KOPT-K1 (cell line): ENCODE measurements around the gene TWIST2.

Source experiments
- H3K27ac ChIP-seq: fragments of 200-600 bp; sonication (generic); 2 replicates; pipeline ENCODE4 v1.5.1; 2016; ENCODE audit warnings: antibody characterized with exemption, mild to moderate bottlenecking, low read depth, low read length; ENCODE audit not compliant: poor library complexity, severe bottlenecking
- H3K36me3 ChIP-seq: fragments of 200-600 bp; sonication (generic); 2 replicates; pipeline ENCODE4 v1.5.1; 2017; ENCODE audit warnings: antibody characterized with exemption, mild to moderate bottlenecking, low read length, moderate library complexity; ENCODE audit not compliant: insufficient read depth
- H3K9me3 ChIP-seq: fragments of 200-600 bp; sonication (generic); 2 replicates; pipeline ENCODE4 v1.5.1; 2017; ENCODE audit warnings: antibody characterized with exemption, low read length, mild to moderate bottlenecking; ENCODE audit not compliant: insufficient read depth, poor library complexity, severe bottlenecking

The TWIST2 gene

DNA sequence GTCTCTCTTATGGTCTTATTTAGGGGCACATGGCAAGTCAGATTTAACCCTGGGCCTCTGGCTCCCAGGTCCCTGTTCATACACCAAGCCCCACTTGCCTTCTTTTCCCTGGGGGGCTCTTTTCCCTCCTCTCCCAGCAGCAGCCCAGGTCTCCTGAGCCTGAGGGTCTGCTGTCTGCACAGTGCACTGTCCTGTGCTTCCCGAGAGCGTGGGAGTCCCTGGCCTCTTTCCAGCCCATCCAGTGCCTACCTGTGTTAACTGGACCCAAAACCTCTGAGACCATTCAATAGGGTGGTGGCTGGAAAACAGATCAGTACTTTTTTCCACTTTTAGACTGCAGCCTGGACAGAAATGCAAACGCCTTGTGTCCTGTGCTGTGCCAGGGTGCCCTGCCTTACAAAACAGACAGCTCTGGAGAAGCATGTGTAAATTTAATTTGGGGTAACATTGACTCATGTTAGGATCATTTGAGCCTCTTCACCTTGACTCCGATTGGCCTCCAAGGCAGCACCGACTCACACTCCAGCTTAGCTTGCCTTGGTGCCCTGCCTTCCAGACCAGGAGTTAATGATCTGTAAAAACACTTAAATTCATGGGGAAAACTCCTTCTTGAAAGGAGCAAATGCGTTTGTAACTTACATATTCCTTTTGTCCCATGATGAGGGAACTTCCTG lies 34.3 kb downstream of the TWIST2 start:
- H3K27ac ChIP-seq = no peak overlapping the region
- H3K9me3 ChIP-seq = peaks cover 13% of the 10 kb centered on the region
- H3K36me3 ChIP-seq = no peaks in the 10 kb centered on the region

DNA sequence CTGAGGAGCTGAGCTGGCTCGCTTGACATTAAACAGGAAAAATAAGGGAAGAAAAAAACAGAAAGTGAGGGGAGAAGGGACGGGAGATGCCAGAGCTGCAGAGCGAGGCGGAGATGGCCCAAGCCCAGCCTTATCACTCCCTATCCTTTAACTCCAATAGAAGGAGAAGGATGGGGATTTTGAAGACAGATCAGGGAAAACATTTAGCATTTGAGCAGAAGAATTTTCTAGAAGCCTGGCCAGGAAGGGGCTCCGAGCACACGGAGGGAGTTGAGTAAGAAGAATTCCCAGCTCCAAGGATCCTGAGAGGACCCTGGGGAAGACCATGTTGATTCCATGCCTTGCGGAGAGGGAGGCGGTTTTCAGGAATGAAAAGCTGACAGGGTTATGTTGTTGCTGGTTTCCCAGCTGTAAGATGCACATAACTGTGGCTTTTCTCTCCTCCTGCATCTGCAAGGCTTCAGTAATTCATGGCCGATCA lies 35.6 kb downstream of the TWIST2 start:
- Histone ChIP-seq H3K9me3 (peaks cover under 1% of the 10 kb centered on the region), H3K27ac (no peak overlapping the region), H3K36me3 (no peaks in the 10 kb centered on the region)

DNA sequence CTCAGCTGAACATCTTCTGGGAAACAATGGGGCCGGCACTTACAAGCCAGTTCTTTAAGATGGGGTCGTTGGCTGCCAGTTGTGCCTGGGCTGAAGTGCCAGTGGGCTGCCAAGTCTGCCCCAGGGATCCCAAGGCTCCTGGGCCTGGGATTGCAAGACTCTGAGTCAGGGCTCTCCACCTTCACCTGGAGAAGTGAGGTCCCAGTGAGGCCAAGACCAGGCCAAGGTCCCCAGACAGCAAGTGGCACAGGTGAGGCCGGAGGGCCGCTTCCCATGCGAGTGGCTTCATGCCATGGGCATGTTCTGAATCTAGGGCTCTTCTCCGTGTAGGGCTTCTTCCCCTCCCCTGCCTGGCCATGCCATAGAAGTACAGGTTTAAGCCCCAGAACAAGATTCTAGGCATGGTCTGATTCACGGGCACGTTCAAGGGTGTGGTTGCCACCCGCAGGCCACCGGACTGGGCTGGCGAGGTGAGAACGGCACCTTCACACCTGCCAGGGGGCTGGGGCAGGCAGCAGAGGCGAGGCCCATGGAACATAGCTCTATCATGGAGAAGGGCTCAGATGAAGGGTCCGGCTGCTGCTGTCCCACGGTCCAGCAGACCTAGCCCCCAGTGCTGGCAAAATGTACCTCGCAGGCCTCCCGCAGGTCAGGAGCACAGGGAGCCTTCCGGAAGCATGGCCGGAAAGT lies 36.4 kb downstream of the TWIST2 start:
- Histone ChIP-seq H3K36me3 (no peaks in the 10 kb centered on the region), H3K27ac (no peak overlapping the region), H3K9me3 (no peaks in the 10 kb centered on the region)

- H3K27ac ChIP-seq = no peak overlapping the region
- no peaks in the 10 kb centered on the region for H3K9me3 ChIP-seq
- H3K36me3 ChIP-seq = no peaks in the 10 kb centered on the region
Observed at GRCh38 chr2:238884812-238885408, 37.0 kb downstream of the TWIST2 start.

DNA sequence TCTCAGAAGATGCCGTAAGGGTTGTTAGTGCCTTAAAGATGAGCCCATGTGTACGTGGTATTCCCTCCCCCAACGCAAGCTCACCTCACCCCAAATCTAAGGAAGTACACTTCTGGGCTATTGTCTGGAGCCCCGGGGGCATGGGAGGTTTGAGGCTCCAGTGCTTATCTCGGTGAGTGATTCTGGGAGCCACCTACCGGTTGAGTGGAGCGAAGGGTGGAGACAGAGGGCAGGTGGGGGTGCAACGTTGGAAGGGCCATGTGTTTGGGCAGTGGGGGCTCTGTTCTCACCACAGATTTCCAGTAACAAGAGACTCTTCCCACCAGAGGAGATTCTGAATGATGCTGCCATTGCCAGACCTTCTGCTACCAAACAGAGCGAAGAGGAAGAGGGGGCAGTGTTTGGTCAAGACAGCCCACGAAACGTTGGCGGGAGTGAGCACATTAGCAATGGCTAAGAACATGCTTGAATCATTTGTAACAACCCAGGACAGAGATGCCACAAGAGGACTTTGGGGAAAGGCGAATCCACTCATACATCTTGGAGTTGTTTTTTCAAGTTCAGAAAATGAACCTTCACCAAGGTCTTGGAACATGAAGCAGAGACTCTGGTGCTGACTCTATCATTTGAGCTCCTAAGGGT lies 38.7 kb downstream of the TWIST2 start:
- Histone ChIP-seq H3K36me3 (no peaks in the 10 kb centered on the region), H3K9me3 (no peaks in the 10 kb centered on the region), H3K27ac (no peak overlapping the region)

DNA sequence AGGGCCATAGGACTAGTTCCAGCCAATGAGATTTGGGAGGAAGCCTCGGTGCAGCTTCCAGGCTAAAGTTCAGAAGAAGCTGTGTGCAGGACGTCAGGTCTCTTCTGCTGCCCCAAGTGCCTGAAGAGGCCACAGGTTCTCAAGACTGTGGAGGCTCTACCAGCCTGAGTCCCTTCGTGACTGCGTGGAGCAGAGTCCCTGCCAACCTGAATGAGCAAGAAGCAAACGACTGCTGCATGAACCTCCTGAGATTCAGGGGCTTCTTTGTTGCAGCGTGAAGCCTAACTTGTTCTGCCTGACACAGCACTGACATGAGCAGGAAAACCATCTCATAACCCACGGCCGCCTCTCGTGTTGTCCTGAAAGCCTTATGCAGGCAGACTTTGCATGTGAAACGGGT lies 39.7 kb downstream of the TWIST2 start:
- Histone ChIP-seq H3K9me3 (no peaks in the 10 kb centered on the region), H3K27ac (no peak overlapping the region)

GRCh38 chr2:238888781-238889180 lies 40.9 kb downstream of the TWIST2 start:
- no peaks in the 10 kb centered on the region for H3K9me3 ChIP-seq
- H3K36me3 ChIP-seq = no peaks in the 10 kb centered on the region
- no peak overlapping the region for H3K27ac ChIP-seq

More for the DNA sequence above, 39.7 kb downstream of the TWIST2 start:
- no peaks in the 10 kb centered on the region for H3K36me3 ChIP-seq

DNA sequence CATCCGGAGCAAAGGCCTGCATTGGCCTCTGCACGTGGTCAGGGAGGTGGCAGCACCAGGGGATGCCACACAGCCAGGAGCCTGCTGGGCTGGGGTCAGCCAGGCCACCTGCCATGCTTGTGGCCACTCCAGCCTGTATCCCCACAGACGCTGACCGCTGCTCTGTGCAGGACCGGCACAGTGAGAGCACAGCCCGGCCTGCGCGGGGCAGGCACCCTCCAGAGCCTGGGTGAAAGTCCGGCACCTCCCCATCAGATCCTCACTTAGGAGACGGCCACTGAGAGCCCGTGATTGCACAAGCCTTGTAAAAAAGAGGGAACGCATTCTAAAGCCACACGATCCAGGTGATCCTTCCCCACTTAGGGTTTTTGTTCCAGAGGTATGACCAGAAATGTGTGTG lies 42.2 kb downstream of the TWIST2 start:
- H3K9me3 ChIP-seq = no peaks in the 10 kb centered on the region
- no peak overlapping the region for H3K27ac ChIP-seq
- no peaks in the 10 kb centered on the region for H3K36me3 ChIP-seq

DNA sequence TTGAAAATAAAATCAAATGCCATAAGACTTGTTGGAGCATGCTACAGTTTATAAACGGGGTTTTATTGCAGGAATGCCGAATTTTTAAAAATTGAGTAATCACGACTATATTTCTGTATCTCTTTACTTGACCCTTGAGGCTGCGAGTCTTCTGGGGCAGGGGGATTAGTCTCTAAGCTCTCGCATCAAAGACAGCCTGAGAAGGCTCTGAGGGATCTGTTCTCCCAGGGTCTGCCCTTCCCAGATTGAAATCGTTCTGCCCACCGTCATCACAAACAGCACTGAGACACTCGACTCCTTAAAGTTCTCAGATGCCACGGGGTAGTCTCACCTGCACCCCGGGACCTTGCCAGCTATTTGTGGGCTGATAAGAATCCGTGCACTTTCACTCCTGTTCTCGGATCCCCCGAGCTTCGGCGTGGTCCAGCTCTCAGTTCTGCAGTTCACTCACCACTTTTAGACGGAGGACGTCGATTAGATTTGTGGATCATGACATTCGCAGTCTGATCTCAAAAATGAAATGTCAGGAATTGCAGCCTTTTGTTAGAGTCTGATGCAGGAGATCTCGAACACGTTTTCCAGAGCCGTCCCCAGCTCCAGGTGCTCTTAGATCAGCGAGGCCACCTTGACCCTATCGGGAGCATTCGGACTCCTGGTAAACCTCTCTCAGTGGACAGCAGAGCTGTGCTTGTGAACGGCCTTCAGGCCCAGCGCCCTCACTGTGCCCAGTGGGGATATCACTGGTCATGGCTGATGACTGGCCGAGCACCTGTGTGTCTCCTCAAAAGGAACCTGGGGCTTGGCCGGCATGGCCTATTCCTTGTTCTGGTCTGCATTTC lies 43.0 kb downstream of the TWIST2 start:
- Histone ChIP-seq H3K9me3 (no peaks in the 10 kb centered on the region), H3K27ac (no peak overlapping the region), H3K36me3 (no peaks in the 10 kb centered on the region)

DNA sequence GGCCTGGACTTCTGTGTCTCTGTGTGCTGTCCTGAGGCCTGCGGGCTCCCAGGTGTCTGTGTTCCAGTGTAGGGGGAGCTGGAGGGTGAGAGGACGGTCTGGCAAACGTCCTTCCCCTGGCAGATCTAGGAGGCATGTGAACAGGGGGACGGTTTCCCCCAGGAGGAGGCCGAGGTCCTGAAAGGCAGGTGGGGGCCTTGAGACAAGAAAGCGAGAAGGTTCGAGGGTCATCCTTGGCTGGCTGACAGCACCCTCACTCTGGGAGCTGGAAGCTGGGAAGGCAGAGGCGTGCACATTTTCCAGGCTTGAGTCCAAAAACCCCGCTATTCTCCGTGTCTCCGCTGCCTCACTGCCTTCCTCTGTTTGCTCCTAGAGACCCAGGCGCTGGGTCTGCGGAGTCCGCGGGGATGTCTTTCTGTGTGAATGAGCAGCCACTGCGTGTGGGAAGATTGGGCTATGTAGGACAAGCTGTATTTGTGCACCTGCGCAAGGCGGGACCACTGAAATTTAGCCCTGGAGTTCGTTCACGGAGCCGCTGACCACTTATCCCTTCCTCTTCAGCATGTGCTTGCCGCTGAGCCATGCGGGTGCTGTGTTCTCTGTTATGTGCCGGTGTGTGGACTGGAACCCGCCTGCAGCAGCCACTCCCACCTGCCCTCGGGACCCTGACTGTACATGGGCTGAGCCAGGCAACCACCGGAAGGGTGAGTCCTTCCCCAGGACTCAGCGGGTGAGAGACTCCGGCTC lies 43.7 kb downstream of the TWIST2 start:
- no peaks in the 10 kb centered on the region for H3K36me3 ChIP-seq
- H3K27ac ChIP-seq = no peak overlapping the region
- no peaks in the 10 kb centered on the region for H3K9me3 ChIP-seq

DNA sequence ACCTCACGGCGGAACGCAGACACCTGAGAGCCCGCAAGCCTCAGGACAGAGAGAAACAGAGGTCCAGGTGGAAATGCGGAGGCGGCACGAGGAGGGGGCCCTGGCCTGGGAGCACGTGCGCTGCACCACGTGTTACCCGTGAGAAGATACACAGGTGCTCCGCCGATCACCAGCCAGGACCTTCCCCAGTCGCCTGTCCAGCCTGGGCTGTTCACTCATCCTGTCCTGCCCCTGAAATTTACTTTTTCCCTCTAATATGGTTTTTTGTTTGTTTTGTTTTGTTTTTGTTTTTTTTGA lies 44.3 kb downstream of the TWIST2 start:
- H3K9me3 ChIP-seq = no peaks in the 10 kb centered on the region
- H3K27ac ChIP-seq = no peak overlapping the region
- H3K36me3 ChIP-seq = no peaks in the 10 kb centered on the region

GRCh38 chr2:238892796-238893195 lies 44.9 kb downstream of the TWIST2 start:
- Histone ChIP-seq H3K36me3 (no peaks in the 10 kb centered on the region), H3K9me3 (no peaks in the 10 kb centered on the region), H3K27ac (no peak overlapping the region)

- no peak overlapping the region for H3K27ac ChIP-seq
- H3K36me3 ChIP-seq = no peaks in the 10 kb centered on the region
Observed at GRCh38 chr2:238893349-238894000, 45.6 kb downstream of the TWIST2 start.

More at GRCh38 chr2:238893349-238894000, 45.6 kb downstream of the TWIST2 start:
- no peaks in the 10 kb centered on the region for H3K9me3 ChIP-seq
